HepG2 (cell line): ENCODE results near the gene CCDC38. TPM values are rescaled to one million over a fixed set of nuclear protein-coding genes. Genes with fewer than 3 reads are reported as not detected.
A peak's percentile ranks its signal among the peaks of the same experiment; 100 is the strongest.

ENCODE experiments used
- ARNT ChIP-seq: fragments of 450-650 bp; IDR thresholded peaks from 2 replicates; pipeline ENCODE4 v1.6.1; 2017
- ARNT2 ChIP-seq: sonication (generic); formaldehyde crosslinking; IDR thresholded peaks from 2 replicates; pipeline ENCODE4 v1.8.0; 2022; ENCODE audit warnings: mild to moderate bottlenecking, low read depth, missing genetic modification reagents, moderate library complexity
- CBFB ChIP-seq: sonication (generic); formaldehyde crosslinking; IDR thresholded peaks from 2 replicates; pipeline ENCODE4 v1.4.0; 2020; ENCODE audit warnings: missing genetic modification reagents
- FOXA3 ChIP-seq: IDR thresholded peaks from 2 replicates; pipeline ENCODE4 v1.6.1; 2016; ENCODE audit warnings: missing genetic modification reagents, missing compliant biosample characterization
- GATAD2A ChIP-seq: IDR thresholded peaks from 2 replicates; pipeline ENCODE4 v1.6.1; 2016
- GFI1 ChIP-seq: sonication (generic); formaldehyde crosslinking; IDR thresholded peaks from 2 replicates; pipeline ENCODE4 v1.5.0; 2020; ENCODE audit warnings: missing genetic modification reagents, mild to moderate bottlenecking, borderline replicate concordance
- MAFG ChIP-seq: sonication (generic); formaldehyde crosslinking; IDR thresholded peaks from 2 replicates; pipeline ENCODE4 v1.5.1; 2020; ENCODE audit warnings: mild to moderate bottlenecking, missing genetic modification reagents
- MAZ ChIP-seq, 2 experiments: sonication (generic) in 1 of 2; formaldehyde crosslinking in 1 of 2; IDR thresholded peaks; 2 replicates each; pipeline versions ENCODE4 v1.5.0 to v1.6.1; 2012 to 2020; ENCODE audit warnings: low read depth in 2 of 2, mild to moderate bottlenecking in 2 of 2, borderline replicate concordance in 1 of 2, improper control_type of control experiment in 1 of 2, low read length in 1 of 2, missing genetic modification reagents in 1 of 2, moderate library complexity in 1 of 2
- NCOR1 ChIP-seq: fragments of 200-600 bp; sonication (generic); IDR thresholded peaks from 2 replicates; pipeline ENCODE4 v1.7.0; 2017; ENCODE audit warnings: antibody characterized with exemption, low read length, borderline replicate concordance
- NFE2 ChIP-seq: sonication (generic); formaldehyde crosslinking; IDR thresholded peaks from 2 replicates; pipeline ENCODE4 v1.4.0; 2020; ENCODE audit warnings: missing genetic modification reagents
- NFKB2 ChIP-seq: sonication (generic); formaldehyde crosslinking; IDR thresholded peaks from 2 replicates; pipeline ENCODE4 v1.4.0; 2020; ENCODE audit warnings: missing genetic modification reagents, borderline replicate concordance
- RELA ChIP-seq: sonication (generic); formaldehyde crosslinking; IDR thresholded peaks from 2 replicates; pipeline ENCODE4 v1.4.0; 2020; ENCODE audit warnings: missing genetic modification reagents
- RFX1 ChIP-seq: fragments of 450-650 bp; IDR thresholded peaks from 2 replicates; pipeline ENCODE4 v1.6.1; 2017
- TBP ChIP-seq: sonication (generic); formaldehyde crosslinking; IDR thresholded peaks from 2 replicates; pipeline ENCODE4 v1.5.0; 2020; ENCODE audit warnings: missing genetic modification reagents
- ZBTB33 ChIP-seq: sonication (generic); formaldehyde crosslinking; IDR thresholded peaks from 2 replicates; pipeline ENCODE4 v1.4.0; 2020; ENCODE audit warnings: missing genetic modification reagents
- ZBTB44 ChIP-seq: sonication (generic); formaldehyde crosslinking; IDR thresholded peaks from 2 replicates; pipeline ENCODE4 v1.4.0; 2020; ENCODE audit warnings: missing genetic modification reagents
- ZFP1 ChIP-seq: IDR thresholded peaks from 2 replicates; pipeline ENCODE4 v1.6.1; 2016
- ZNF512 ChIP-seq: sonication (generic); formaldehyde crosslinking; IDR thresholded peaks from 2 replicates; pipeline ENCODE4 v1.4.0; 2020; ENCODE audit warnings: mild to moderate bottlenecking, missing genetic modification reagents
- ZNF7 ChIP-seq: IDR thresholded peaks from 2 replicates; pipeline ENCODE4 v1.6.1; 2016; ENCODE audit warnings: missing biosample characterization, missing genetic modification reagents
- polyA plus RNA-seq, 8 experiments: library from polyadenylated mRNA; depleted of rRNA in 3 of 8; stranded (reverse) in 7 of 8; unstranded in 1 of 8; fragments of >200 nt; fragmentation: Illumina TruSeq in 4 of 8; extraction: Trizol in 4 of 8; gene quantifications; 2 replicates each; pipeline versions ENCODE4 v1.2.1 to v1.2.3, GENCODE V29; 2011 to 2016; ENCODE audit warnings: low read depth in 4 of 8, missing spikeins in 1 of 8, mixed read lengths in 1 of 8; ENCODE audit not compliant: insufficient read depth in 1 of 8
- total RNA-seq, 5 experiments: library from RNA; depleted of rRNA; stranded (reverse); fragments of >200 nt; fragmentation: Illumina TruSeq; extraction: Trizol; gene quantifications; 2 replicates each; pipeline ENCODE4 v1.2.3, GENCODE V29; 2016; ENCODE audit warnings: low read depth in 1 of 5
- TF ChIP-seq, protein P1 (sequence below): sonication (generic); formaldehyde crosslinking; conservative IDR thresholded peaks from 2 replicates; pipeline ENCODE4 v1.5.0; 2020; ENCODE audit warnings: missing genetic modification reagents
- TF ChIP-seq, protein P2 (sequence below), 2 experiments: fragments of 450-650 bp in 1 of 2; sonication (generic) in 1 of 2; formaldehyde crosslinking; IDR thresholded peaks; 2 replicates each; pipeline versions ENCODE4 v1.5.0 to v1.8.0; 2020 to 2022; ENCODE audit warnings: mild to moderate bottlenecking in 1 of 2, missing genetic modification reagents in 1 of 2
- TF ChIP-seq, protein P3 (sequence below): IDR thresholded peaks from 2 replicates; pipeline ENCODE4 v1.6.1; 2012; ENCODE audit warnings: low read depth, low read length, improper control_type of control experiment

CCDC38 gene
- total and polyA plus RNA-seq, 2 of the 13 experiments (the other 11 are each of a cell fraction or from before 2014, with no cell fraction given) = 0.24 to 0.32 TPM

- no peak for TF ChIP-seq ZBTB44 (CRISPR knock-in tag)
- no peak for TF ChIP-seq MAFG
- TF ChIP-seq FOXA3 (CRISPR knock-in tag) = 0 out of 2 replicates have a peak, but pooled peaks have one; percentile 14
- no peak for TF ChIP-seq RFX1
- no peak for TF ChIP-seq ARNT2 (CRISPR knock-in tag)
- TF ChIP-seq GFI1 (CRISPR knock-in tag) = peak; percentile 21; the same call in 1 of the 2 replicates
- no peak for TF ChIP-seq ZFP1 (CRISPR knock-in tag)
- TF ChIP-seq NCOR1 = no peak
- TF ChIP-seq ARNT = no peak
- no peak for TF ChIP-seq RELA
- no peak for TF ChIP-seq TBP (CRISPR knock-in tag)
- no peak for TF ChIP-seq CBFB (CRISPR knock-in tag)
- no peak for TF ChIP-seq NFKB2
- TF ChIP-seq GATAD2A = 0 out of 2 replicates have a peak, but pooled peaks have one; percentile 20
- TF ChIP-seq ZNF7 = no peak
- TF ChIP-seq ZBTB33 (CRISPR knock-in tag) = no peak
- TF ChIP-seq, protein P1, sequence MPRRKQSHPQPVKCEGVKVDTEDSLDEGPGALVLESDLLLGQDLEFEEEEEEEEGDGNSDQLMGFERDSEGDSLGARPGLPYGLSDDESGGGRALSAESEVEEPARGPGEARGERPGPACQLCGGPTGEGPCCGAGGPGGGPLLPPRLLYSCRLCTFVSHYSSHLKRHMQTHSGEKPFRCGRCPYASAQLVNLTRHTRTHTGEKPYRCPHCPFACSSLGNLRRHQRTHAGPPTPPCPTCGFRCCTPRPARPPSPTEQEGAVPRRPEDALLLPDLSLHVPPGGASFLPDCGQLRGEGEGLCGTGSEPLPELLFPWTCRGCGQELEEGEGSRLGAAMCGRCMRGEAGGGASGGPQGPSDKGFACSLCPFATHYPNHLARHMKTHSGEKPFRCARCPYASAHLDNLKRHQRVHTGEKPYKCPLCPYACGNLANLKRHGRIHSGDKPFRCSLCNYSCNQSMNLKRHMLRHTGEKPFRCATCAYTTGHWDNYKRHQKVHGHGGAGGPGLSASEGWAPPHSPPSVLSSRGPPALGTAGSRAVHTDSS (CRISPR knock-in tag) = no peak
- no peak for TF ChIP-seq ZNF512 (CRISPR knock-in tag)
- TF ChIP-seq, protein P2, sequence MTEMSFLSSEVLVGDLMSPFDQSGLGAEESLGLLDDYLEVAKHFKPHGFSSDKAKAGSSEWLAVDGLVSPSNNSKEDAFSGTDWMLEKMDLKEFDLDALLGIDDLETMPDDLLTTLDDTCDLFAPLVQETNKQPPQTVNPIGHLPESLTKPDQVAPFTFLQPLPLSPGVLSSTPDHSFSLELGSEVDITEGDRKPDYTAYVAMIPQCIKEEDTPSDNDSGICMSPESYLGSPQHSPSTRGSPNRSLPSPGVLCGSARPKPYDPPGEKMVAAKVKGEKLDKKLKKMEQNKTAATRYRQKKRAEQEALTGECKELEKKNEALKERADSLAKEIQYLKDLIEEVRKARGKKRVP (CRISPR knock-in tag; IDR thresholded peaks at IDR 0.05) = no peak
- TF ChIP-seq, protein P3, sequence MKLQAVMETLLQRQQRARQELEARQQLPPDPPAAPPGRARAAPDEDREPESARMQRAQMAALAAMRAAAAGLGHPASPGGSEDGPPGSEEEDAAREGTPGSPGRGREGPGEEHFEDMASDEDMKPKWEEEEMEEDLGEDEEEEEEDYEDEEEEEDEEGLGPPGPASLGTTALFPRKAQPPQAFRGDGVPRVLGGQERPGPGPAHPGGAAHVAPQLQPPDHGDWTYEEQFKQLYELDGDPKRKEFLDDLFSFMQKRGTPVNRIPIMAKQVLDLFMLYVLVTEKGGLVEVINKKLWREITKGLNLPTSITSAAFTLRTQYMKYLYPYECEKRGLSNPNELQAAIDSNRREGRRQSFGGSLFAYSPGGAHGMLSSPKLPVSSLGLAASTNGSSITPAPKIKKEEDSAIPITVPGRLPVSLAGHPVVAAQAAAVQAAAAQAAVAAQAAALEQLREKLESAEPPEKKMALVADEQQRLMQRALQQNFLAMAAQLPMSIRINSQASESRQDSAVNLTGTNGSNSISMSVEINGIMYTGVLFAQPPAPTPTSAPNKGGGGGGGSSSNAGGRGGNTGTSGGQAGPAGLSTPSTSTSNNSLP = peak; percentile 76
- no peak for TF ChIP-seq MAZ (IDR thresholded peaks at IDR 0.05; ENCODE audit: borderline replicate concordance, low read depth, low read length)
- no peak for TF ChIP-seq MAZ (CRISPR knock-in tag; IDR thresholded peaks at IDR 0.05; ENCODE audit: low read depth)
- TF ChIP-seq NFE2 (CRISPR knock-in tag) = no peak
These were observed 113.0 kb downstream of the CCDC38 start (continued) for GRCh38 chr12:95829395-95829794.
